SIG-M5 (cell line): Measurements from ENCODE around the gene COPG2.
"Not testable (repeated sequence)": the region's sequence is repeated elsewhere in the genome, so short reads cannot be mapped to it uniquely, and the experiment has no call there.

Experiments
- DNase-seq: peaks from one replicate; lab custom pipeline; 2025; lab: John Stamatoyannopoulos, UW

The COPG2 gene

GRCh38 chr7:130649004-130649790, 19.4 kb downstream of the COPG2 start:
- no peak for DNase-seq

GRCh38 chr7:130648580-130648979, 20.0 kb downstream of the COPG2 start:
- no peak for DNase-seq

GRCh38 chr7:130642383-130642782, 26.2 kb downstream of the COPG2 start:
- DNase-seq: no peak

GRCh38 chr7:130641497-130641896, 27.1 kb downstream of the COPG2 start:
- no peak for DNase-seq

- DNase-seq: no peak
These were observed 27.5 kb downstream of the COPG2 start for GRCh38 chr7:130641040-130641439.

GRCh38 chr7:130639388-130639787, 29.2 kb downstream of the COPG2 start:
- DNase-seq: no peak

- no peak for DNase-seq
These were observed 36.4 kb downstream of the COPG2 start for GRCh38 chr7:130632111-130632510.

- DNase-seq: no peak
These were observed 39.6 kb downstream of the COPG2 start for GRCh38 chr7:130628901-130629300.

- no peak for DNase-seq
These were observed 40.8 kb downstream of the COPG2 start for GRCh38 chr7:130627775-130628174.

GRCh38 chr7:130622866-130623265, 45.7 kb downstream of the COPG2 start:
- DNase-seq: no peak

- DNase-seq: no peak
These were observed 53.0 kb downstream of the COPG2 start for GRCh38 chr7:130615583-130615982.

GRCh38 chr7:130614449-130614848, 54.1 kb downstream of the COPG2 start:
- DNase-seq: no peak

- no peak for DNase-seq
These were observed 57.3 kb downstream of the COPG2 start for GRCh38 chr7:130611218-130611617.

GRCh38 chr7:130607066-130607465, 61.5 kb downstream of the COPG2 start:
- not testable (repeated sequence) for DNase-seq

GRCh38 chr7:130606161-130606560, 62.4 kb downstream of the COPG2 start:
- DNase-seq: no peak

GRCh38 chr7:130598056-130598455, 70.5 kb downstream of the COPG2 start:
- DNase-seq: no peak

GRCh38 chr7:130595986-130596385, 72.6 kb downstream of the COPG2 start:
- no peak for DNase-seq

GRCh38 chr7:130593033-130593432, 75.5 kb downstream of the COPG2 start:
- DNase-seq: no peak

GRCh38 chr7:130591464-130591863, 77.1 kb downstream of the COPG2 start:
- not testable (repeated sequence) for DNase-seq

GRCh38 chr7:130585932-130586331, 82.6 kb downstream of the COPG2 start:
- DNase-seq: not testable (repeated sequence)

GRCh38 chr7:130575110-130575509, 93.4 kb downstream of the COPG2 start:
- DNase-seq: not testable (repeated sequence)

- not testable (repeated sequence) for DNase-seq
These were observed 98.4 kb downstream of the COPG2 start for GRCh38 chr7:130570144-130570543.

GRCh38 chr7:130566898-130567280, 101.7 kb downstream of the COPG2 start:
- DNase-seq: no peak
